Islet of Langerhans (tissue), 1 donor: ENCODE results near the gene ATP6V1E1.
"Not testable (repeated sequence)": the region's sequence is repeated elsewhere in the genome, so short reads cannot be mapped to it uniquely, and the experiment has no call there.

ENCODE experiments used
- FAIRE-seq: peaks from one replicate; lab custom pipeline; 2011; peaks lifted over from hg19 to GRCh38; lab: Jason Lieb, UNC

Gene ATP6V1E1

GRCh38 chr22:17580441-17581031 is 48.0 kb downstream of the ATP6V1E1 start:
- FAIRE-seq, result no peak

GRCh38 chr22:17579535-17579981 is 49.0 kb downstream of the ATP6V1E1 start:
- no peak for FAIRE-seq

- no peak for FAIRE-seq
Observed at GRCh38 chr22:17578136-17578754, 50.3 kb downstream of the ATP6V1E1 start.

- no peak for FAIRE-seq
Observed at GRCh38 chr22:17576470-17576869, 52.1 kb downstream of the ATP6V1E1 start.

GRCh38 chr22:17575681-17576080 is 52.9 kb downstream of the ATP6V1E1 start:
- FAIRE-seq, result no peak

GRCh38 chr22:17575151-17575550 is 53.4 kb downstream of the ATP6V1E1 start:
- FAIRE-seq, result no peak

GRCh38 chr22:17570851-17571631 is 57.5 kb downstream of the ATP6V1E1 start:
- FAIRE-seq, result no peak

- no peak for FAIRE-seq
Observed at GRCh38 chr22:17569971-17570511, 58.5 kb downstream of the ATP6V1E1 start.

GRCh38 chr22:17566776-17567175 is 61.8 kb downstream of the ATP6V1E1 start:
- FAIRE-seq, result no peak

- not testable (repeated sequence) for FAIRE-seq
Observed at GRCh38 chr22:17566016-17566687, 62.4 kb downstream of the ATP6V1E1 start.

GRCh38 chr22:17563936-17564391 is 64.6 kb downstream of the ATP6V1E1 start:
- FAIRE-seq, result no peak

GRCh38 chr22:17562906-17563870 is 65.4 kb downstream of the ATP6V1E1 start, which contains the start of gene SLC25A18:
SLC25A18 (plus strand) TSS chr22:17563498; CDS start chr22:17579945, 16,447 bp downstream.
- FAIRE-seq, result no peak

- no peak for FAIRE-seq
Observed at GRCh38 chr22:17559188-17559587, 69.4 kb downstream of the ATP6V1E1 start.

GRCh38 chr22:17554814-17555213 is 73.7 kb downstream of the ATP6V1E1 start:
- FAIRE-seq, result no peak

- no peak for FAIRE-seq
Observed at GRCh38 chr22:17552737-17553136, 75.8 kb downstream of the ATP6V1E1 start.

GRCh38 chr22:17549655-17550054 is 78.9 kb downstream of the ATP6V1E1 start:
- FAIRE-seq, result no peak

- no peak for FAIRE-seq
Observed at GRCh38 chr22:17549183-17549582, 79.4 kb downstream of the ATP6V1E1 start.

- no peak for FAIRE-seq
Observed at GRCh38 chr22:17548756-17549035, 79.9 kb downstream of the ATP6V1E1 start.

GRCh38 chr22:17548010-17548755 is 80.4 kb downstream of the ATP6V1E1 start:
- no peak for FAIRE-seq

- no peak for FAIRE-seq
Observed at GRCh38 chr22:17542452-17542851, 86.1 kb downstream of the ATP6V1E1 start.
